Activated naive CD8-positive, alpha-beta T cell (primary cell): ENCODE measurements around the gene PEG3.
"Not testable (repeated sequence)": the region's sequence is repeated elsewhere in the genome, so short reads cannot be mapped to it uniquely, and the experiment has no call there.

Experiments
- H3K27ac Mint-ChIP-seq: one replicate; pipeline ENCODE4 v1.8.0; 2021; ENCODE audit warnings: mixed read lengths
- H3K27me3 Mint-ChIP-seq: one replicate; pipeline ENCODE4 v1.8.0; 2021; ENCODE audit warnings: mixed read lengths
- H3K36me3 Mint-ChIP-seq: one replicate; pipeline ENCODE4 v1.8.0; 2021; ENCODE audit warnings: mixed read lengths
- H3K4me1 Mint-ChIP-seq: one replicate; pipeline ENCODE4 v1.8.0; 2021; ENCODE audit warnings: low read depth, mixed read lengths
- H3K4me3 Mint-ChIP-seq: one replicate; pipeline ENCODE4 v1.8.0; 2021; ENCODE audit warnings: mild to moderate bottlenecking, mixed read lengths
- H3K9me3 Mint-ChIP-seq: one replicate; pipeline ENCODE4 v1.8.0; 2021; ENCODE audit warnings: low read depth, mixed read lengths

Gene PEG3

DNA sequence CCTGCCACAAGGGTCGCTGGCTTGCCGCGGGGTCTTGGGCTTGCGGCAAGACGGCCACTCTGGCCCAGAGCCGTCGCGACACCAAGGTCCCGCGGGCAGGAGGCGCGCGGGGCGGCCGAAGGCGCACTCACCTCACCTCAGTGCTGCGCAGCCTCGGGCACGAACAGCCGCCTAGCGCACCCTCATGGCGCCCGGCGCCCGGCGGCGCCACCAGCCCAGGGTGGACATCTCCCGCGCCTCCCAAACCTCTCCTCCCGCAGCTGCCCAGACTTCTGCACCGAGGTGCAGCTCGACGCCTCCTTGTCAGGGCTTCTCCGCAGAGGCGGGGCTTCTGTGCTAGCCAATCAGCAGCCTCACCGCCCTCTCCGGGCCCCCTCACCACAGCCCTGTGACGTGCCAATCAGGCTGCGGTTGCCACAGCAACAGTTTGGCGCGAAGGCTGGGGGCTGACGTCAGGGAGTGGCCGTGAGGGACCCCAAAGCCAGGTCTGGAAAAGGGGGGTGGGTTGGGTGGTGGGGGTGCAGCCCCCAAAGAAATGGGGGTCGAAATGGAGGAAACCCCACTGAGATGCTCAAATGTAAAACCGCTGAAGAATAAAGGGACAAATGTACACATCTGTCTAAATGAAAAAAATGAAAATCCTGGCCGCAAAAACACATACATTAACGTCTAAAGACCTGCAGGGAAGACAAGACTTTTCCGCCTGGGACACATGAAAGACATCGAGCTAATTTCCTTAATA is at the start of gene PEG3, which contains the start of gene ZIM2:
TSS of gene PEG3 (minus strand) at position 276 of the 742 bp plus-strand sequence. CDS start 16,071 bp downstream, outside the sequence.
TSS of gene ZIM2 (minus strand) at position 276 of the 742 bp plus-strand sequence. CDS start 16,449 bp downstream, outside the sequence.
- Mint-ChIP-seq H3K4me1 (peaks cover 2% of the 10 kb centered on the region), H3K9me3 (peaks cover 19% of the 10 kb centered on the region), H3K27ac (no peak within 1 kb of the TSS), H3K27me3 (peaks cover 12% of the 10 kb centered on the region), H3K36me3 (peaks cover 24% of the 10 kb centered on the region), H3K4me3 (no peak within 1 kb of the TSS)

DNA sequence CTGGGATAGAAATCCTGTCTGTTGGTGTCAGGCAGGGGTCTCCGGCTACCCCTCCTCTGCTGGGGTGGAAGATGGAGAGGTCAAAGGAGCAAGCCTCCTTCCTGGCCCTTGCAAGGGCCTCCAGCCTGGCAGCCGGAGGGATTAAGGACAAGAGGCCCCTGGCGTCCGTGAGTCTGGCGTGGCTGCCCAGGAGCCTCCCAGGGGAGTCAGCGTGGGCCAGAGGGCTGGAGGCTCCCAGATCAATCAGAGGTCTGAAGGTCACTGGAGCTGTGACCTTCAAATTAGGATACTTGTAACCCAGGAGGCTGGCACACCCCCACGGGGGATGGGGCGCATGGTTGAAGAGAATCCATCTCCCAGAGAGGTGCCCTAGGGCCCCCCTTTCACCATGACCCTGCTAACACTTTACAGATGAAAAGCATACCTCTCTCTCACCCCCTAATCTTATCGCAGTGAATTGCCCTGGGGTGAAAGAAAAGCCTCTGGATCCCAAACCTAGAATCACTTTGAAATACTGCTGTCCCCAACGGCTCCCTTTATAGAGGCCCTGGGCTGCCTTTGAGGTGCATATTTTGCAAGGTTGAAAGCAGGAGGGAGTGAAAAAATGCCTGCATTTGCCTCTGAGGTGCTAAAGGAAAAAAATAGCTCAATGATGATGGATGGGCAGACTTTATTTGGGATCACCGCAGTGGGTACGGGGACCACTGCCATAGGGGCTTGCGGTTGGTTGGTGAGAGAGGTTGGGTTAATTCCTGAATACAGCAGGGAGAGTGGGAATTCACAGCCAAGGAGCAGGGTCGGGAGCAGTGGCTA is 44.9 kb upstream of the PEG3 start:
- Mint-ChIP-seq H3K27me3 (peaks cover 2% of the 10 kb centered on the region), H3K9me3 (peaks cover 15% of the 10 kb centered on the region), H3K27ac (no peak overlapping the region), H3K4me3 (no peak overlapping the region), H3K36me3 (peaks cover 9% of the 10 kb centered on the region), H3K4me1 (no peaks in the 10 kb centered on the region)

DNA sequence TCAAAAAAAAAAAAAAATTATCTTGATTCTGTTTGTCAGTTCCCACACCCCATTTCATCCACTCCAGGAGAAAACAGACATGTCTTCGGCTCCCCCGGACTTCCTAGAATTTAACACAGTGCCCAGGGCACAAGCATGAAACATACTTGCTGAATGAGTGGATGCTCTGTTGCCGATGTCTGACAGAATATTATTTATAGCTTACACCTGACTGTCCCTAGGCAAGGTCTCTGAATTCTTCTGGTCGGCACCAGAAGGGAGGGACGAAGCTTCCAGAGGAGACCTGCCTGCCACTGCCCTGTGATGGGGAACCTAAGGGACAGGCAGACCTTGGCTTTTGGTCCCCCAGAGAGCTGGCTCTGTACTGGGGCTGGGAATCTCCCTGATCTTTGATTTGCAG is 43.9 kb upstream of the PEG3 start:
- no peak overlapping the region for H3K27ac Mint-ChIP-seq
- H3K9me3 Mint-ChIP-seq = peaks cover 13% of the 10 kb centered on the region
- H3K4me1 Mint-ChIP-seq = no peaks in the 10 kb centered on the region
- peaks cover 2% of the 10 kb centered on the region for H3K27me3 Mint-ChIP-seq
- H3K4me3 Mint-ChIP-seq = no peak overlapping the region
- H3K36me3 Mint-ChIP-seq = peaks cover 9% of the 10 kb centered on the region

DNA sequence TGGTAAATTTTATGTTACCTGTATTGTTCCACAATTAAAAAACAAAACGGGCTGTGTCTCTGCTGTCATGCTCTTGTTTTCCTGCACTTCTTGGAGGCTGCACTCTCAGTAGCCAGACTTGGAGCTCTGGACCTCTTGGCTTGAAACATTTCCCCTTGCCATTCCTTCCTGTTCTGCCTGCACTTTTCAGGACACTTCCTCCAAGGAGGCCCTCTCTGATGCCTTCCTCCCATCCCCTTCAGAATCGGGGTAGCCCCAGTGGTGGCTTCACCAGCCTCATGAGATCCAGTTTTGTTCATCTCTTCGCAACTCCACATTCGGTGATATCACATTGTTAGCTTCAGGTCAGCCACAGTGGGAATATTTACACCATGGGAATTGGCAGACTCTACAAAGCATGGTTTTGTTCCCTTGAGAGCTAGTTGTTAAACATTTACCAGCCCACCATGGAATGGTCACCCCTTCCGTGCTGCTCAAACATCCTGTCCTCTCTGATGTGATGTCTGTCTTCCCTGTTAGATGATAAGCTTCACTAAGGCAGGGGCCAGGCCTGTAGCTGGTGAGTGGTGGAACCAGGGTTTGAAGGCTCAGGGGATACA is 40.2 kb upstream of the PEG3 start:
- H3K27me3 Mint-ChIP-seq = no peaks in the 10 kb centered on the region
- H3K9me3 Mint-ChIP-seq = peaks cover 13% of the 10 kb centered on the region

DNA sequence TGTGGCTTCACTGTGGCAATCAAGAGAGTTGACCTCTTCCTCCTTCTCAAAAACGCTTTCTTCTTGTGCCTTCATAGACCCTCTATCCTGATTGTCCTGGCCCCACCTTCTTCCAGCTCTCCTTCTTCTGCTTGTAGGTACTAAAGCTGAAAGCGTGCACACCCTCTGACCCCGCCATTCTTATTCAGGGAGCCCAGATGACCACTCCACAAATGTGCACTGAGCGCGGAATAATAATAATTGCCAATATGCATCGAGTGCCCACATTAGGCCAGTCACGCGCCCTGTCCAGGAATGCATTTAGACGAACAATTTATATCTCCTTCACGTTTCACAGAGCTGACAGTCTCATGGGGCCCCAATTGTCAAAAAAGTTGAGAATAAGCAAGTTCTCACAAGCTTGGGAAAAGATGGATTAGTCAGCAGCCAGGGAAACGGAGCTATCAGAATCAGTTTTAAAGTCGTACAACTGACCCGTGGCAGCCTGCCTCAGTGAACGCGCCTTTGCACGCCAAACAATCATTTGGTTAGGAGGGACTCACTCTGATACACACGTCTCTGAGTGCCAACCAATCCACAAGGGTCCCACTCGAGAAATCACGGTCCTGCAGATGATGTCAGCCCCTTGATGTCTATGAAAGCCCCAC is 36.7 kb upstream of the PEG3 start:
- no peak overlapping the region for H3K4me3 Mint-ChIP-seq
- no peaks in the 10 kb centered on the region for H3K27me3 Mint-ChIP-seq
- H3K9me3 Mint-ChIP-seq = peaks cover 18% of the 10 kb centered on the region
- no peak overlapping the region for H3K27ac Mint-ChIP-seq
- peaks cover 11% of the 10 kb centered on the region for H3K36me3 Mint-ChIP-seq
- H3K4me1 Mint-ChIP-seq = no peaks in the 10 kb centered on the region

More for the DNA sequence above, 40.2 kb upstream of the PEG3 start:
- Mint-ChIP-seq H3K36me3 (peaks cover 9% of the 10 kb centered on the region), H3K4me3 (no peak overlapping the region), H3K27ac (no peak overlapping the region), H3K4me1 (no peaks in the 10 kb centered on the region)

DNA sequence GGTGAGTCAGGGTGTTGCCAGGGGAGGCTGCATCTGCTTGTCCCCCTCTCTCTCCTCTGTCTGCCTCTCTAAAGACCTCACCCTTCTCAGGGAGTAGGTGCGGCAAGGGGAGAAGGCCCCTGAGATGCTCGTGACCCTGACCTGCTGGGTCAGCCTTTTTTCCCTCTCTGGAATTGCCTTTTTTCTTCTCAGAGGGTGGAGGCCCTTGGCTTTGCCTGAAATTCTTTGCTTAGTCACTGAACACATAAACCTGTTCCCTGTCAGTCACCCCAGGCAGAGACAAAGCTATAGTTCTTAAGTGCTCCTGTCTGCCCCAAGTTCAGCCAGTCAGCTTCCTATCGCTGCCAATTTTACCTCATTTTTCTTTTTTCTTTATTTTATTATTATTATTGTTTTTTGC is 35.2 kb upstream of the PEG3 start:
- peaks cover 23% of the 10 kb centered on the region for H3K9me3 Mint-ChIP-seq
- peaks cover under 1% of the 10 kb centered on the region for H3K27me3 Mint-ChIP-seq
- peaks cover 15% of the 10 kb centered on the region for H3K36me3 Mint-ChIP-seq
- H3K27ac Mint-ChIP-seq = no peak overlapping the region
- H3K4me3 Mint-ChIP-seq = no peak overlapping the region
- no peaks in the 10 kb centered on the region for H3K4me1 Mint-ChIP-seq

DNA sequence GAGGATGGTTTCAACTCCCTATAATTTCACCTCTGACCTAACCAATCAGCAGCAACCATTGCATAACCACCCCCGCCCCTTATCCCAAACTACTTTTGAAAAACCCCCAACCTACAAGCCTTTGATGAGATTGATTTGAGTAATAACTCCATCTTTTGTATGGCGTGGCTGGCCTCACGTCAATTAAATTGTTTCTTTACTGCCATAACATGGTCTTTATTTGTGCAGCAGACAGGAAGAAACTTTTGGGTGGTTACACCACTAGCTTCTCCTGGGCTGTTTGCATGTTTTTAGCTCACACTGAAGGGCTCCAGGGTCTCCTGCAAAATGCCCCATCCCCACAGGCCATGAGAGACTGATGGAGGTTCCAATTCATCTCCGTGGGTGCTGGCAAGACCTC is 34.0 kb upstream of the PEG3 start:
- H3K27me3 Mint-ChIP-seq = peaks cover 2% of the 10 kb centered on the region
- H3K4me1 Mint-ChIP-seq = no peaks in the 10 kb centered on the region
- H3K36me3 Mint-ChIP-seq = peaks cover 19% of the 10 kb centered on the region
- H3K9me3 Mint-ChIP-seq = peaks cover 30% of the 10 kb centered on the region
- no peak overlapping the region for H3K27ac Mint-ChIP-seq
- no peak overlapping the region for H3K4me3 Mint-ChIP-seq

DNA sequence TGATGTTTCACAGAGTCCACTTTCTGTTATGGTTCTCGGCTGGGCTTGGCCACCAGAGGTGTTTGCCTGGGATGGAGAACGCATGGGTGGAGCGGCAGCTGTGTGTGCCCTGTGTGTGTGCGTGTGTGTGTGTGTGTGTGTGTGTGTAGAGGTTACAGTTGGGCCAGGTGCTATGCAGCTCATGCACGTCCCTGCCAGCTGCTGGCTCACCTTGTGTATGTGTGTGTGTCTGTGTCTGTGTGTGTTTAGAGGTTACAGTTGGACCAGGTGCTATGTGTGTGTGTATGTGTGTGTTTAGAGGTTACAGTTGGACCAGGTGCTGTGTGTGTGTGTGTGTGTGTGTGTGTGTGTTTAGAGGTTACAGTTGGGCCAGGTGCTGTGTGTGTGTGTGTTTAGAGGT is 33.0 kb upstream of the PEG3 start:
- H3K27ac Mint-ChIP-seq = no peak overlapping the region
- H3K27me3 Mint-ChIP-seq = peaks cover 2% of the 10 kb centered on the region
- no peaks in the 10 kb centered on the region for H3K4me1 Mint-ChIP-seq
- peaks cover 19% of the 10 kb centered on the region for H3K36me3 Mint-ChIP-seq
- H3K4me3 Mint-ChIP-seq = no peak overlapping the region
- peaks cover 30% of the 10 kb centered on the region for H3K9me3 Mint-ChIP-seq

DNA sequence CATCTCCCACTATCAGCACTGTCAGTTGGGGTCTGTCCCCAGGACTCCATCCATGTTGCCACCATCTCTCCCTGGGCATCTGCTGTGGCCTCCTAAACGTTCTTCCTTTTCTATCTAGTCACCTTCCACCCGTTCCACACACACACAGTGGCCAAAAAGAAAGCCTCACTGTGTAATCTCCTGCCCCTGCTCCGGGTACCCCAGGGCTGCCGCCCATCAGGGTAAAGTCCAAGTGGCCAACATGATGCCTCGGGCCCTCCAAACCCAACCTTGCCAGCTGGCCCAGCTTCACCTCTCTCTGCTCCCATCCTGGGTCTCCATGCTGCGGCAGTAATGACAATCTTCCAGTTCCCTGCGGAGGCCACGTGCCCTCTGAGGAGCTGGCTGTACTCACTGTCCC is 29.4 kb upstream of the PEG3 start:
- Mint-ChIP-seq H3K36me3 (peaks cover 16% of the 10 kb centered on the region), H3K9me3 (peaks cover 39% of the 10 kb centered on the region), H3K4me3 (no peak overlapping the region)

DNA sequence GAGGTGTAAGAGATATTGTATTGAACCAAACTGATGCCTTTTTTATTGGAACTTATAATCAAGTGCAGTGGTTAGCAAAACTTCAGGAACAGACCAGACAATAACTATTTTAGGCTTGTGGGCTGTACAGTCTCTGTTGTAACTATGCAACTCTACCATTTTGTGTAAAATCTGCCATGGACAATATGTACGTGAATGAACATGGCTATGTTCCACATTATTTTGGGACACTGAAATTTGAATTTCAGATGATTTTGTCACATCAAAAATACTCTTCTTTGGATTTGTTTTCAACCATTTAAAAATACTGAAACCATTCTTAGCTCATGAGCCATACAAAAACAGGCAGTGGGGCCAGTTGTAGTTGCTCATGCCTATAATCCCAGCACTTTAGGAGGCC is 27.9 kb upstream of the PEG3 start:
- H3K4me3 Mint-ChIP-seq = no peak overlapping the region
- no peaks in the 10 kb centered on the region for H3K4me1 Mint-ChIP-seq
- peaks cover 19% of the 10 kb centered on the region for H3K36me3 Mint-ChIP-seq
- H3K27ac Mint-ChIP-seq = no peak overlapping the region
- H3K9me3 Mint-ChIP-seq = peaks cover 33% of the 10 kb centered on the region
- H3K27me3 Mint-ChIP-seq = peaks cover 2% of the 10 kb centered on the region

More for the DNA sequence above, 29.4 kb upstream of the PEG3 start:
- Mint-ChIP-seq H3K27ac (no peak overlapping the region), H3K4me1 (no peaks in the 10 kb centered on the region), H3K27me3 (peaks cover 2% of the 10 kb centered on the region)

DNA sequence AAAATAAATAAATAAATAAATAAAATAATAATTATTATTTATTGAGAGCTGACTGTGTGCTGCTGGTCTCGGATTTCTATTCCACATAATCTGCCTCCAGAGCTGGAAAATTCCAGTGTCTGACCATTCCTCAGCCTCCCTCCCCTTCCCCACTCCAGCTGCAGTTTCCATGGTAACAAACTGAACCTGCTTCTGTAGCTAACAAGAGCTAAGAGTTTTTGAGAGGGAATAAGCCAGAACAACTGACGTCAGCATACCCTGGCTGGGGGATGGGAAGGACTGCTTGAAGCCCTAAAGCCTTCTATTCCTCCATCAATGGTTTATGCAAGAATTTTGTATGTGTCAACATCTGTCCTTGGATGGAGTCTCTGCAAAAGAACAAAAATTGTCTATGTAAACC is 26.0 kb upstream of the PEG3 start:
- Mint-ChIP-seq H3K36me3 (peaks cover 14% of the 10 kb centered on the region), H3K9me3 (peaks cover 28% of the 10 kb centered on the region), H3K4me1 (no peaks in the 10 kb centered on the region), H3K27ac (no peak overlapping the region), H3K27me3 (peaks cover 2% of the 10 kb centered on the region), H3K4me3 (no peak overlapping the region)

DNA sequence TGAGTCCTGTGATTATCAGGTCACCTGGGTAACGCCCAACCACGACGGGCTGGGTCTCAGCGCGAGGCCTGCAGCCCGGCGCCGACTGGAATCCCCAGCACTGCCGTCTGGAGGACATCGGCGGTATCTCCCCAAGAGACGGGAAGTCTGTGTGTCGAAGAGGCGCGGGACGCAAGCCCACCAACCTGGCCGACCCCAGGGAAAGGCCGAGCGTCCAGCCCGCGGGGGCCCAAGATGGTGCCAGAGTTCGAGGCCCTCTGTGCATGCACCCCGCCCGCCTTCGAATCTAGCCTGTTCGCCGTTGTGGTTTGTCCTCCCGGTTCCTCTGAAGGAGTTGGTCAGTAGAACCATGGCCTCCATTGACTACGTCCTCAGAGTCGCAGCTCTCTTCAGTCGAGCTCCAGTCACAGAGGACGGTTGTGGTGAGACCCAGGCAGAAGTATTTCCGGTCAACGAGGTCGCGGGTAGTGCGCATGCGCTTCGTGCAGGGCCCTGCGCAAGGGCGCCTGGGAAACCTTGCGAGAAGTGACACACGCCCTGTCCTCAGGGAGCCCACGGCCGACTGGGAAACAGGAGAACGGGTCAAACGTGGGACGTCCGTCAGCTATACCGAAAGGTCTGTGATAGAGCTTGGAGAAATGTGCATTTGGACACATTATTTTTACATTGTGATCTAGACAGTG is 24.1 kb upstream of the PEG3 start:
- no peaks in the 10 kb centered on the region for H3K27me3 Mint-ChIP-seq
- H3K4me3 Mint-ChIP-seq = no peak overlapping the region
- H3K4me1 Mint-ChIP-seq = no peaks in the 10 kb centered on the region
- H3K9me3 Mint-ChIP-seq = peaks cover 19% of the 10 kb centered on the region
- no peak overlapping the region for H3K27ac Mint-ChIP-seq
- H3K36me3 Mint-ChIP-seq = peaks cover 5% of the 10 kb centered on the region

DNA sequence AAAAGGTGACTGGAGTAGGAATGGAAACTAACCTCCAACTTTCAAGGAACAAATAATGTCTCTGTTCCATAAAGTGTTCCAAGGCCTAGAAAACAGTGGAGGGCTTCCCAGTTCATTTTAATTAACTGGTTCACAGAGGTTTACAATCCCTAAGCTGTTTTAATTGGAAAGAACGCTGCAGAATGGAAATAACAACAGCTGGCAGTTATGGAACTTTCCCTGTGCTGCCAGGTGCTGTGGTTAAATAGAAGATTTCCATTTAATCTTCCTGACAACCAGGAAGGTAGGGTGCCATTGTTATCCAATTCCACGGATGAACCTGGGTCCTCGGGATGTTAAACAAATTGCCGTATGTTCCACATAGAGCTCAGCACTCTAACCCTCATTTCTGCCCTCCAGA is 22.2 kb upstream of the PEG3 start:
- Mint-ChIP-seq H3K9me3 (peaks cover 28% of the 10 kb centered on the region), H3K27me3 (no peaks in the 10 kb centered on the region), H3K4me3 (no peak overlapping the region), H3K4me1 (no peaks in the 10 kb centered on the region), H3K36me3 (peaks cover 7% of the 10 kb centered on the region), H3K27ac (no peak overlapping the region)

DNA sequence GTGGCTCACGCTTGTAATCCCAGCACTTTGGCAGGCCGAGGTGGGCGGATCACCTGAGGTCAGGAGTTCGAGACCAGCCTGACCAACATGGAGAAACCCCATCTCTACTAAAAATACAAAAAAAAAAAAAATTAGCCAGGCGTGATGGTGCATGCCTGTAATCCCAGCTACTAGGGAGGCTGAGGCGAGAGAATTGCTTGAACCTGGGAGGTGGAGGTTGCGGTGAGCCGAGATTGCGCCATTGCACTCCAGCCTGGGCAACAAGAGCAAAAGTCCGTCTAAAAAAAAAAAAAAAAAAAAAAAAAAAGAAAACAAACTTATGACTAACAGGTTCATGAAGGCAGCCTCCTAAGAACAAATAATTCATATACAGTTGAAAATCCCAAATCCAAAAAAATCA is 19.9 kb upstream of the PEG3 start:
- not testable (repeated sequence) for H3K4me3 Mint-ChIP-seq, H3K27ac Mint-ChIP-seq, H3K4me1 Mint-ChIP-seq, H3K36me3 Mint-ChIP-seq, H3K27me3 Mint-ChIP-seq
- H3K9me3 Mint-ChIP-seq = peaks cover 28% of the 10 kb centered on the region
